PC-9 (cell line): ENCODE measurements around the gene MSH2. TPM values are rescaled to one million over a fixed set of nuclear protein-coding genes. Genes with fewer than 3 reads are reported as not detected.

Source experiments
- BruUV-seq: library from RNA; stranded (reverse); fragments of 400-500 nt; replicated peaks from 2 replicates; lab custom pipeline; 2021; lab: Mats Ljungman, UMichigan
- CTCF ChIA-PET: fragments of 300-600 bp; sonication (Branson Sonifier 250); formaldehyde crosslinking; loops from one replicate; lab custom pipeline; 2022; ENCODE audit warnings: antibody characterized with exemption; lab: Charles Lee
- POLR2A ChIA-PET: fragments of 300-600 bp; sonication (Branson Sonifier 250); formaldehyde crosslinking; loops from one replicate; lab custom pipeline; 2022; ENCODE audit warnings: antibody characterized with exemption; ENCODE audit not compliant: unreplicated experiment; lab: Charles Lee
- DNase-seq, 2 experiments: peaks; one replicate each; pipeline versions ENCODE4 v3.0.0 to v3.0.0-alpha.2; 2015 to 2022; ENCODE audit warnings: mixed read lengths in 1 of 2
- H2AFZ ChIP-seq: fragments of 200-600 bp; sonication (generic); 2 replicates; pipeline ENCODE4 v1.8.1; 2017; ENCODE audit warnings: antibody characterized with exemption
- H3F3A ChIP-seq: fragments of 200-600 bp; sonication (generic); 2 replicates; pipeline ENCODE4 v1.8.1; 2017; ENCODE audit warnings: antibody characterized with exemption, mild to moderate bottlenecking, low read depth; ENCODE audit not compliant: insufficient read depth
- H3K27ac ChIP-seq: fragments of 200-600 bp; sonication (generic); 2 replicates; pipeline ENCODE4 v1.6.1; 2016; ENCODE audit warnings: mixed run types
- H3K27me3 ChIP-seq: fragments of 200-600 bp; sonication (generic); 2 replicates; pipeline ENCODE4 v1.6.1; 2016; ENCODE audit warnings: low read depth, mixed run types; ENCODE audit not compliant: insufficient read depth
- H3K36me3 ChIP-seq: fragments of 200-600 bp; sonication (generic); 2 replicates; pipeline ENCODE4 v1.6.1; 2016; ENCODE audit warnings: low read depth, mixed run types
- H3K4me1 ChIP-seq: fragments of 200-600 bp; sonication (generic); replicated peaks from 2 replicates; pipeline ENCODE4 v1.6.1; 2016; ENCODE audit warnings: mixed run types; ENCODE audit not compliant: insufficient read depth
- H3K4me2 ChIP-seq: fragments of 200-600 bp; sonication (generic); 2 replicates; pipeline ENCODE4 v1.6.1; 2017; ENCODE audit warnings: mixed run types
- H3K4me3 ChIP-seq: fragments of 200-600 bp; sonication (generic); 2 replicates; pipeline ENCODE4 v1.6.1; 2016; ENCODE audit warnings: mixed run types
- H3K79me2 ChIP-seq: fragments of 200-600 bp; sonication (generic); 2 replicates; pipeline ENCODE4 v1.6.1; 2017; ENCODE audit warnings: low read depth, mixed run types
- H3K9me2 ChIP-seq: fragments of 200-600 bp; sonication (generic); 2 replicates; pipeline ENCODE4 v1.8.1; 2017; ENCODE audit warnings: mild to moderate bottlenecking; ENCODE audit not compliant: insufficient read depth
- H3K9me3 ChIP-seq: fragments of 200-600 bp; sonication (generic); 2 replicates; pipeline ENCODE4 v1.8.1; 2016; ENCODE audit warnings: low read depth; ENCODE audit not compliant: insufficient read depth
- H4K20me1 ChIP-seq: fragments of 200-600 bp; sonication (generic); 2 replicates; pipeline ENCODE4 v1.8.1; 2017; ENCODE audit not compliant: insufficient read depth
- EZH2 ChIP-seq: fragments of 200-600 bp; sonication (generic); IDR thresholded peaks from 2 replicates; pipeline ENCODE4 v1.8.0; 2017; ENCODE audit warnings: antibody characterized with exemption, low read depth
- intact Hi-C: fragments of 100-400 bp; cut with micrococcal nuclease; formaldehyde crosslinking; loops from one replicate; pipeline ENCODE4 v1.10.0; 2022; ENCODE audit not compliant: unreplicated experiment
- total RNA-seq: library from RNA; stranded (reverse); gene quantifications from 2 replicates; pipeline ENCODE4 v1.2.3, GENCODE V29; 2021
- TF ChIP-seq, protein P1 (sequence below): fragments of 200-600 bp; sonication (generic); conservative IDR thresholded peaks from 2 replicates; pipeline ENCODE4 v1.6.1; 2017; ENCODE audit warnings: mixed run types, antibody characterized with exemption, mild to moderate bottlenecking, moderate library complexity

The MSH2 gene
- total RNA-seq, 1 experiment from 2014 or later = 54.2 TPM

- H3K4me1 ChIP-seq = peaks cover 15% of the 10 kb centered on the region
- no peak for TF ChIP-seq EZH2
- TF ChIP-seq, protein P1, sequence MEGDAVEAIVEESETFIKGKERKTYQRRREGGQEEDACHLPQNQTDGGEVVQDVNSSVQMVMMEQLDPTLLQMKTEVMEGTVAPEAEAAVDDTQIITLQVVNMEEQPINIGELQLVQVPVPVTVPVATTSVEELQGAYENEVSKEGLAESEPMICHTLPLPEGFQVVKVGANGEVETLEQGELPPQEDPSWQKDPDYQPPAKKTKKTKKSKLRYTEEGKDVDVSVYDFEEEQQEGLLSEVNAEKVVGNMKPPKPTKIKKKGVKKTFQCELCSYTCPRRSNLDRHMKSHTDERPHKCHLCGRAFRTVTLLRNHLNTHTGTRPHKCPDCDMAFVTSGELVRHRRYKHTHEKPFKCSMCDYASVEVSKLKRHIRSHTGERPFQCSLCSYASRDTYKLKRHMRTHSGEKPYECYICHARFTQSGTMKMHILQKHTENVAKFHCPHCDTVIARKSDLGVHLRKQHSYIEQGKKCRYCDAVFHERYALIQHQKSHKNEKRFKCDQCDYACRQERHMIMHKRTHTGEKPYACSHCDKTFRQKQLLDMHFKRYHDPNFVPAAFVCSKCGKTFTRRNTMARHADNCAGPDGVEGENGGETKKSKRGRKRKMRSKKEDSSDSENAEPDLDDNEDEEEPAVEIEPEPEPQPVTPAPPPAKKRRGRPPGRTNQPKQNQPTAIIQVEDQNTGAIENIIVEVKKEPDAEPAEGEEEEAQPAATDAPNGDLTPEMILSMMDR = no peak
- DNase-seq = no peak
- ChIA-PET CTCF (no interaction called here), POLR2A (interaction anchor here (0.6 to 0.7 kb wide), 2 partner anchors 165 to 277 kb away, joined by 3 to 22 read pairs; no protein-coding TSS in a partner anchor)
- H3K9me2 ChIP-seq = no peaks in the 10 kb centered on the region
- H3K27ac ChIP-seq = no peak overlapping the region
- 0 out of 2 replicates have a peak, but pooled peaks cover 1% of the 10 kb centered on the region for H3K36me3 ChIP-seq
- H3K27me3 ChIP-seq = no peaks in the 10 kb centered on the region
- BruUV-seq = no TSS peak
- H3F3A ChIP-seq = peaks cover 26% of the 10 kb centered on the region
- H3K9me3 ChIP-seq = no peaks in the 10 kb centered on the region
- no peak overlapping the region for H3K4me3 ChIP-seq
- no peak overlapping the region for H2AFZ ChIP-seq
- no peaks in the 10 kb centered on the region for H4K20me1 ChIP-seq
- intact Hi-C loops = no loop called here
- no peak overlapping the region for H3K4me2 ChIP-seq
- no peaks in the 10 kb centered on the region for H3K79me2 ChIP-seq
Observed at GRCh38 chr2:47490406-47490805, 87.5 kb downstream of the MSH2 start.

GRCh38 chr2:47493317-47494035 is 90.5 kb downstream of the MSH2 start:
- no peak for DNase-seq
- Histone ChIP-seq H4K20me1 (no peaks in the 10 kb centered on the region), H3K4me3 (no peak overlapping the region), H3K9me3 (no peaks in the 10 kb centered on the region), H3K4me2 (no peak overlapping the region), H3K27ac (no peak overlapping the region), H3K79me2 (no peaks in the 10 kb centered on the region), H3K27me3 (no peaks in the 10 kb centered on the region), H2AFZ (no peak overlapping the region), H3K9me2 (no peaks in the 10 kb centered on the region), H3K36me3 (no peaks in the 10 kb centered on the region), H3F3A (peaks cover 15% of the 10 kb centered on the region), H3K4me1 (peaks cover 11% of the 10 kb centered on the region)
- TF ChIP-seq EZH2 = no peak
- TF ChIP-seq, protein P1 = no peak
- intact Hi-C loops = no loop called here
- no TSS peak for BruUV-seq
- CTCF ChIA-PET = no interaction called here
- POLR2A ChIA-PET = no interaction called here

GRCh38 chr2:47494267-47495130 is 91.5 kb downstream of the MSH2 start:
- Histone ChIP-seq H3K27me3 (no peaks in the 10 kb centered on the region), H3K9me2 (no peaks in the 10 kb centered on the region), H3F3A (peaks cover 5% of the 10 kb centered on the region; the same call in 1 of the 2 replicates), H2AFZ (no peak overlapping the region), H3K4me2 (no peak overlapping the region), H3K4me3 (no peak overlapping the region), H3K4me1 (0 out of 2 replicates have a peak, but pooled peaks cover 3% of the 10 kb centered on the region), H4K20me1 (no peaks in the 10 kb centered on the region), H3K79me2 (no peaks in the 10 kb centered on the region), H3K9me3 (no peaks in the 10 kb centered on the region), H3K27ac (no peak overlapping the region), H3K36me3 (no peaks in the 10 kb centered on the region)
- CTCF ChIA-PET = no interaction called here
- DNase-seq = no peak
- POLR2A ChIA-PET = no interaction called here
- intact Hi-C loops = no loop called here
- BruUV-seq = no TSS peak
- TF ChIP-seq, protein P1 = no peak
- no peak for TF ChIP-seq EZH2
